CD8-positive, alpha-beta memory T cell (primary cell): Measurements from ENCODE around the gene GSTM1. TPM values are rescaled to one million over a fixed set of nuclear protein-coding genes. Genes with fewer than 3 reads are reported as not detected.

ENCODE experiments used
- CTCF ChIA-PET: fragments of 350-600 bp; sonication (Branson Sonifier 250); formaldehyde crosslinking; loops from one replicate; lab custom pipeline; 2021; ENCODE audit warnings: antibody characterized with exemption; lab: Charles Lee
- POLR2A ChIA-PET: fragments of 350-600 bp; sonication (Branson Sonifier 250); formaldehyde crosslinking; loops from one replicate; lab custom pipeline; 2021; ENCODE audit warnings: antibody characterized with exemption; lab: Charles Lee
- DNase-seq, 5 donors: peaks; one replicate each; pipeline versions ENCODE4 v3.0.0 to v3.0.0-alpha.2; 2020 to 2022; ENCODE audit warnings: mixed read lengths in 1 of 5
- H3K27ac ChIP-seq: one replicate; pipeline ENCODE4 v1.7.0; 2013; ENCODE audit warnings: low read depth, mild to moderate bottlenecking, low read length, moderate library complexity
- H3K27me3 ChIP-seq: 2 replicates; pipeline ENCODE4 v1.7.0; 2013; ENCODE audit warnings: low read length, mild to moderate bottlenecking; ENCODE audit not compliant: insufficient read depth, poor library complexity, severe bottlenecking
- H3K36me3 ChIP-seq: 2 replicates; pipeline ENCODE4 v1.7.0; 2013; ENCODE audit warnings: mild to moderate bottlenecking, low read length, moderate library complexity; ENCODE audit not compliant: insufficient read depth
- H3K4me1 ChIP-seq: 2 replicates; pipeline ENCODE4 v1.7.0; 2013; ENCODE audit warnings: mild to moderate bottlenecking, low read length, moderate library complexity; ENCODE audit not compliant: insufficient read depth
- H3K4me3 ChIP-seq: 2 replicates; pipeline ENCODE4 v1.7.0; 2013; ENCODE audit warnings: mild to moderate bottlenecking, low read length
- H3K9me3 ChIP-seq: 2 replicates; pipeline ENCODE4 v1.7.0; 2013; ENCODE audit warnings: mild to moderate bottlenecking, low read length
- H3K27ac Mint-ChIP-seq, 8 donors: one replicate each; pipeline ENCODE4 v1.8.0; 2020 to 2021; ENCODE audit warnings: mixed read lengths in 8 of 8, mild to moderate bottlenecking in 6 of 8, inconsistent platforms in 3 of 8, moderate library complexity in 3 of 8
- H3K27me3 Mint-ChIP-seq, 2 donors: one replicate each; pipeline ENCODE4 v1.8.0; 2020 to 2021; ENCODE audit warnings: mixed read lengths in 2 of 2, mild to moderate bottlenecking in 1 of 2, moderate library complexity in 1 of 2
- H3K36me3 Mint-ChIP-seq, 3 donors: one replicate each; pipeline ENCODE4 v1.8.0; 2020 to 2021; ENCODE audit warnings: mixed read lengths in 3 of 3, inconsistent platforms in 1 of 3, mild to moderate bottlenecking in 1 of 3
- H3K4me1 Mint-ChIP-seq, 3 donors: one replicate each; pipeline ENCODE4 v1.8.0; 2020 to 2021; ENCODE audit warnings: mixed read lengths in 3 of 3, inconsistent platforms in 1 of 3, mild to moderate bottlenecking in 1 of 3
- H3K4me3 Mint-ChIP-seq, 7 donors: one replicate each; pipeline ENCODE4 v1.8.0; 2020 to 2021; ENCODE audit warnings: mixed read lengths in 7 of 7, mild to moderate bottlenecking in 6 of 7, moderate library complexity in 4 of 7, inconsistent platforms in 2 of 7
- H3K9me3 Mint-ChIP-seq, 5 donors: one replicate each; pipeline ENCODE4 v1.8.0; 2020 to 2022; ENCODE audit warnings: mixed read lengths in 5 of 5, mild to moderate bottlenecking in 3 of 5, moderate library complexity in 2 of 5, inconsistent platforms in 1 of 5
- polyA plus RNA-seq: library from polyadenylated mRNA; unstranded; fragments of 300-500 nt; fragmentation: Illumina TruSeq; gene quantifications from one replicate; pipeline ENCODE4 v1.2.3, GENCODE V29; 2021
- total RNA-seq, 2 experiments: library from RNA; stranded (reverse); gene quantifications; one replicate each; pipeline ENCODE4 v1.2.3, GENCODE V29; 2021

Gene GSTM1
- total and polyA plus RNA-seq, 3 experiments from 2014 or later = not detected

GRCh38 chr1:109714661-109715372 is 27.2 kb downstream of the GSTM1 start:
- no peaks in the 10 kb centered on the region for H3K4me1 Mint-ChIP-seq

GRCh38 chr1:109716121-109716520 is 28.5 kb downstream of the GSTM1 start:
- Mint-ChIP-seq H3K4me1 (no peaks in the 10 kb centered on the region), H3K36me3 (peaks cover 0 to 2% (median 0%) of the 10 kb centered on the region in 3 donors), H3K27me3 (peaks cover 6 to 30% of the 10 kb centered on the region in 2 donors), H3K9me3 (no peaks in the 10 kb centered on the region), H3K27ac (no peak overlapping the region), H3K4me3 (no peak overlapping the region)
- Histone ChIP-seq H3K27me3 (no peaks in the 10 kb centered on the region), H3K36me3 (no peaks in the 10 kb centered on the region), H3K4me1 (no peaks in the 10 kb centered on the region), H3K9me3 (no peaks in the 10 kb centered on the region), H3K4me3 (no peak overlapping the region), H3K27ac (no peak overlapping the region)
- no peak for DNase-seq
- ChIA-PET CTCF (no interaction called here), POLR2A (no interaction called here)

More at GRCh38 chr1:109714661-109715372, 27.2 kb downstream of the GSTM1 start:
- Mint-ChIP-seq H3K27ac (no peak overlapping the region), H3K4me3 (no peak overlapping the region), H3K36me3 (peaks cover 0 to 2% (median 0%) of the 10 kb centered on the region in 3 donors), H3K27me3 (peaks cover 7 to 30% of the 10 kb centered on the region in 2 donors), H3K9me3 (peaks cover 0 to 5% (median 0%) of the 10 kb centered on the region in 5 donors)
- POLR2A ChIA-PET = no interaction called here
- no peak for DNase-seq
- CTCF ChIA-PET = no interaction called here
- Histone ChIP-seq H3K27me3 (no peaks in the 10 kb centered on the region), H3K27ac (no peak overlapping the region), H3K4me1 (no peaks in the 10 kb centered on the region), H3K4me3 (no peak overlapping the region), H3K9me3 (no peaks in the 10 kb centered on the region), H3K36me3 (no peaks in the 10 kb centered on the region)

- H3K27ac Mint-ChIP-seq = no peak overlapping the region
- H3K4me1 Mint-ChIP-seq = no peaks in the 10 kb centered on the region
- Histone ChIP-seq H3K36me3 (no peaks in the 10 kb centered on the region), H3K9me3 (no peaks in the 10 kb centered on the region), H3K4me3 (no peak overlapping the region), H3K27ac (no peak overlapping the region), H3K4me1 (no peaks in the 10 kb centered on the region), H3K27me3 (no peaks in the 10 kb centered on the region)
- ChIA-PET CTCF (no interaction called here), POLR2A (no interaction called here)
- H3K27me3 Mint-ChIP-seq = peaks cover 6 to 30% of the 10 kb centered on the region in 2 donors
- no peaks in the 10 kb centered on the region for H3K9me3 Mint-ChIP-seq
- no peak overlapping the region for H3K4me3 Mint-ChIP-seq
- DNase-seq = no peak
- H3K36me3 Mint-ChIP-seq = peaks cover 0 to 2% (median 0%) of the 10 kb centered on the region in 3 donors
Measured at GRCh38 chr1:109716570-109717090, 29.0 kb downstream of the GSTM1 start.

- Mint-ChIP-seq H3K4me3 (no peak overlapping the region), H3K9me3 (no peaks in the 10 kb centered on the region), H3K27me3 (peaks cover 6 to 34% of the 10 kb centered on the region in 2 donors), H3K27ac (peak overlapping the region in 1 of 8 donors; percentile 10), H3K36me3 (peaks cover 0 to 2% (median 0%) of the 10 kb centered on the region in 3 donors), H3K4me1 (no peaks in the 10 kb centered on the region)
- POLR2A ChIA-PET = no interaction called here
- Histone ChIP-seq H3K9me3 (no peaks in the 10 kb centered on the region), H3K36me3 (no peaks in the 10 kb centered on the region), H3K27ac (no peak overlapping the region), H3K4me3 (no peak overlapping the region), H3K27me3 (no peaks in the 10 kb centered on the region), H3K4me1 (no peaks in the 10 kb centered on the region)
- no peak for DNase-seq
- CTCF ChIA-PET = interaction anchor here (1.8 kb wide), 1 partner anchor 266 kb away, joined by 8 read pairs; the partner anchor contains the start of gene AHCYL1
Measured at GRCh38 chr1:109717729-109718128, 30.1 kb downstream of the GSTM1 start.

- Mint-ChIP-seq H3K36me3 (peaks cover 0 to 2% (median 0%) of the 10 kb centered on the region in 3 donors), H3K4me1 (no peaks in the 10 kb centered on the region), H3K27me3 (peaks cover 6 to 32% of the 10 kb centered on the region in 2 donors), H3K27ac (no peak overlapping the region), H3K9me3 (no peaks in the 10 kb centered on the region), H3K4me3 (no peak overlapping the region)
- Histone ChIP-seq H3K36me3 (no peaks in the 10 kb centered on the region), H3K27ac (no peak overlapping the region), H3K9me3 (no peaks in the 10 kb centered on the region), H3K27me3 (no peaks in the 10 kb centered on the region), H3K4me1 (no peaks in the 10 kb centered on the region), H3K4me3 (no peak overlapping the region)
- POLR2A ChIA-PET = no interaction called here
- DNase-seq = no peak
- CTCF ChIA-PET = interaction anchor here (1.8 kb wide), 1 partner anchor 265 kb away, joined by 8 read pairs; the partner anchor contains the start of gene AHCYL1
Measured at GRCh38 chr1:109718495-109718894, 30.9 kb downstream of the GSTM1 start.

GRCh38 chr1:109719337-109719837 is 31.8 kb downstream of the GSTM1 start:
- H3K27me3 ChIP-seq = no peaks in the 10 kb centered on the region
- no peaks in the 10 kb centered on the region for H3K9me3 Mint-ChIP-seq
- no peaks in the 10 kb centered on the region for H3K4me1 ChIP-seq
- H3K36me3 ChIP-seq = no peaks in the 10 kb centered on the region
- ChIA-PET CTCF (no interaction called here), POLR2A (no interaction called here)
- peaks cover 0 to 2% (median 0%) of the 10 kb centered on the region in 3 donors for H3K36me3 Mint-ChIP-seq
- no peak overlapping the region for H3K4me3 Mint-ChIP-seq
- DNase-seq = no peak
- H3K4me3 ChIP-seq = no peak overlapping the region
- peaks cover 6 to 23% of the 10 kb centered on the region in 2 donors for H3K27me3 Mint-ChIP-seq
- peak overlapping the region; percentile 3 for H3K27ac ChIP-seq
- no peaks in the 10 kb centered on the region for H3K4me1 Mint-ChIP-seq
- H3K27ac Mint-ChIP-seq = no peak overlapping the region
- no peaks in the 10 kb centered on the region for H3K9me3 ChIP-seq

- no peaks in the 10 kb centered on the region for H3K27me3 ChIP-seq
- H3K4me3 Mint-ChIP-seq = no peak overlapping the region
- no peak overlapping the region for H3K27ac ChIP-seq
- no peaks in the 10 kb centered on the region for H3K36me3 Mint-ChIP-seq
- H3K9me3 Mint-ChIP-seq = no peaks in the 10 kb centered on the region
- no peaks in the 10 kb centered on the region for H3K36me3 ChIP-seq
- no peaks in the 10 kb centered on the region for H3K4me1 ChIP-seq
- CTCF ChIA-PET = no interaction called here
- H3K9me3 ChIP-seq = no peaks in the 10 kb centered on the region
- H3K27ac Mint-ChIP-seq = peak overlapping the region in 1 of 8 donors; percentile 22
- no peak for DNase-seq
- peaks cover 0 to 11% of the 10 kb centered on the region in 2 donors for H3K27me3 Mint-ChIP-seq
- H3K4me1 Mint-ChIP-seq = no peaks in the 10 kb centered on the region
- H3K4me3 ChIP-seq = no peak overlapping the region
- POLR2A ChIA-PET = no interaction called here
Measured at GRCh38 chr1:109721042-109721441, 33.4 kb downstream of the GSTM1 start.

- Histone ChIP-seq H3K9me3 (no peaks in the 10 kb centered on the region), H3K4me1 (no peaks in the 10 kb centered on the region), H3K27ac (no peak overlapping the region), H3K27me3 (no peaks in the 10 kb centered on the region), H3K4me3 (no peak overlapping the region), H3K36me3 (no peaks in the 10 kb centered on the region)
- no peaks in the 10 kb centered on the region for H3K9me3 Mint-ChIP-seq
- no peak overlapping the region for H3K4me3 Mint-ChIP-seq
- H3K4me1 Mint-ChIP-seq = no peaks in the 10 kb centered on the region
- peaks cover 0 to 14% of the 10 kb centered on the region in 2 donors for H3K27me3 Mint-ChIP-seq
- no peak for DNase-seq
- ChIA-PET CTCF (no interaction called here), POLR2A (no interaction called here)
- peak overlapping the region in 1 of 8 donors; percentile 58 for H3K27ac Mint-ChIP-seq
- H3K36me3 Mint-ChIP-seq = peaks cover 0 to 1% (median 0%) of the 10 kb centered on the region in 3 donors
Measured at GRCh38 chr1:109721971-109722370, 34.4 kb downstream of the GSTM1 start.
